Superior temporal gyrus (tissue), 1 donor: ENCODE data around the gene SNRPA.
"Not testable (repeated sequence)": the region's sequence is repeated elsewhere in the genome, so short reads cannot be mapped to it uniquely, and the experiment has no call there.

ENCODE experiments used
- DNase-seq: peaks from one replicate; pipeline ENCODE4 v3.0.0-alpha.2; 2016; ENCODE audit errors: extremely low spot score

The SNRPA gene

DNA sequence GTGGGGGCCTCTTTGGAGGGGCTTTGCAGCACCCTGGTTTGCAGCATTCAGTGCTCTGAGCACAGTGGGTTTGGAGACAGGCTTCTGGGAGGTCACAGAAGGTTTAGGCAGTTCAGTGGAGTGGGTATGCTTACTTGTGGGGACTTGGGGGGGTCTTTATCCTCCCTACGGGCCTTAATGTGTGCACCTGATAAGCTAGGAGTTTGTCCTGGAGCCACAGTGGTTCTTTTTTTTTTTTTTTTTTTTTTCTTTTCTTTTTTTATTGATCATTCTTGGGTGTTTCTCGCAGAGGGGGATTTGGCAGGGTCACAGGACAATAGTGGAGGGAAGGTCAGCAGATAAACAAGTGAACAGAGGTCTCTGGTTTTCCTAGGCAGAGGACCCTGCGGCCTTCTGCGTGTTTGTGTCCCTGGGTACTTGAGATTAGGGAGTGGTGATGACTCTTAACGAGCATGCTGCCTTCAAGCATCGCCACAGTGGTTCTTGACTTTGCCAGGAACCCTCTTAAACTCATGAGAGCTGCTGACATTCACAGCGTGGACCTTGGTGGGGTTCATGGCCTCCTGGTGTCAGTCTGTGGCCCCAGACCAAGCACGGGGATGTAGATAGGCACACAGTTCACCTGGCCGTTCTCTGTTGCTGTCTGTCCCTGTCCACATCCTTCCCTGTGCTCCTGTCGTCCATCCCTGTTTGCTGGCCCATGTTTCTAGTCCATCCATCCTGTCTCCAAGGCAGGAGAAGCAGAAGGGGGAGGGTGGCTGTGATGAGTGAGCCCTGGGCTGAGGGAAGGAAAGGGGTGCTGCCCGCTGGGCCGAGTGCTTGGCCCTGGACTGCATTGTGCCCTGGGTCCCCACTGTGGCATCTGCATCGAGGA is 50.7 kb downstream of the SNRPA start:
- DNase-seq = no peak

DNA sequence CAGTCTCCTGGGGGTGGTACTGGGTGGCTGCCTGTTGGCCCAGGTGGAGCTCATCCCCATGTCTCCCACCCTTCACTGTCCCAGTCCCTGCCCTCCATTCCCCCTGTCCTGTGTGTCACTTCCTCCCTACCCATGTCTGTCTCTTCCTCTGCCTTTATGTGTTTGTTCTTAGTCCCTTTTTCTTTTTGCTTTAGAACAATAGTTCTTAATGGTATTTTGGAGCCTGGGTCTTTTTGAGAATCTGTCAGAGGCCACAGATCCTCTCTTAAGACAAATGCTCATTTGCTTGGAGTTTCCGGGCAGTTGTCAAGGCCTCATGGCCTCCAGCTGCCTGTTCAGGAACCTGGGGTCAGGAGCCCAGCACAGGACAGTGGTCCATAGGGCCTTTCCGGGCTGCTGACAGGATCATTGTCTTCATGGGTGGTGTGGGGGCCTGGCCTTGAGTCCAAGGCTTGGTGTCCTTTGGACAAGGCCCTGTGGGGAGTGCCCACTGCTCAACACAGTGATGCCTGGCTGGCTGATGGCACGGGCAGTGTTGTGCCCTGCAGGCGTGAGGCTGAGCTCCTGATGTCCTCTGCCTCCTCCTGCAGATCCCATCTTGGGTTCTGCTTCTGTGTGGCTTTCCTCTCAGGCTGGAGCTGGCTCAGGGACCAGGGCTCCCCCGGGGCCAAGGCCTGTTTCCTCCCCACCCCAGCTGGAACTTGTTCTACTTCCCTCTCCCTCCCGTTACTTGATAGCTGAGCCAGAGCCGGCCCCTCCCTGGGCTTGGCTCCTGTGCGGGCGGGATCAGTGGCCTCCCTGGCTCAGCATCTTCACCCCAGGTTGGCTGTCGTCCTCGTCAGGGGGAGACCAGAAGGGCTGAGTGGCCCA is 51.5 kb downstream of the SNRPA start:
- no peak for DNase-seq

DNA sequence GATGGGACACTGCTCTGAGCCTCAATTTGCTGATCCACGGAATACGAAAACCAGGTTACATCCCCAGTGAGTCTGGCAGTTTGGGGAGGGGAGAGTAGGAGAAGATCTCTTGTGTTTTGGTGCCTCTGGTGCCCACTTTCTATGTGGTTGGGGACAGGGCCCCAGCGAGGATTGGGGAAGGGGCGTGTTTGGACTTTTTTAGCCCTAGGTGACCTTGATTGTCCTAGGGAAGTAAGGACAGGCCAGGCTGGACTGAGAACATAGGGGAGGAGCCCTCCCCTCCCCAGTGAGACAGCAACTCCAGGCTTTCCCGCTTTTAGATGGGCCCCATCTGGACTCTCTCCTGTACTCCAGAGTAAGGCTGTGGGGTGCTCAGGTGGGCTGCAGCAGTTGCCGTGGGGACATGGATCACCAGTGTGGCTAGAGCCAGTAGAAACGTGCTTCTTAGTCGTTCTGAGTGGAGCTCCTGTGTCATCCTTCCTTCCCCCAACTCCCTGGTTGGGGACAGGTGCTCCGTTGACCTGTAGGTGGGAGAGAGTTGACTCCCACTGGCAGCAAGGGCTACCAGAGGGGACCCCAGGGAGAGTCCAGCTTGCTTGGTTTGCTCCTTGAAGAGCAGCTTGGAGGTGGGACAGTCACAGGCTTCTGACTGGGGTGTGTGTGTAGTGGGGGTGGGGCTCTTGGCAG is 52.3 kb downstream of the SNRPA start:
- DNase-seq = no peak

DNA sequence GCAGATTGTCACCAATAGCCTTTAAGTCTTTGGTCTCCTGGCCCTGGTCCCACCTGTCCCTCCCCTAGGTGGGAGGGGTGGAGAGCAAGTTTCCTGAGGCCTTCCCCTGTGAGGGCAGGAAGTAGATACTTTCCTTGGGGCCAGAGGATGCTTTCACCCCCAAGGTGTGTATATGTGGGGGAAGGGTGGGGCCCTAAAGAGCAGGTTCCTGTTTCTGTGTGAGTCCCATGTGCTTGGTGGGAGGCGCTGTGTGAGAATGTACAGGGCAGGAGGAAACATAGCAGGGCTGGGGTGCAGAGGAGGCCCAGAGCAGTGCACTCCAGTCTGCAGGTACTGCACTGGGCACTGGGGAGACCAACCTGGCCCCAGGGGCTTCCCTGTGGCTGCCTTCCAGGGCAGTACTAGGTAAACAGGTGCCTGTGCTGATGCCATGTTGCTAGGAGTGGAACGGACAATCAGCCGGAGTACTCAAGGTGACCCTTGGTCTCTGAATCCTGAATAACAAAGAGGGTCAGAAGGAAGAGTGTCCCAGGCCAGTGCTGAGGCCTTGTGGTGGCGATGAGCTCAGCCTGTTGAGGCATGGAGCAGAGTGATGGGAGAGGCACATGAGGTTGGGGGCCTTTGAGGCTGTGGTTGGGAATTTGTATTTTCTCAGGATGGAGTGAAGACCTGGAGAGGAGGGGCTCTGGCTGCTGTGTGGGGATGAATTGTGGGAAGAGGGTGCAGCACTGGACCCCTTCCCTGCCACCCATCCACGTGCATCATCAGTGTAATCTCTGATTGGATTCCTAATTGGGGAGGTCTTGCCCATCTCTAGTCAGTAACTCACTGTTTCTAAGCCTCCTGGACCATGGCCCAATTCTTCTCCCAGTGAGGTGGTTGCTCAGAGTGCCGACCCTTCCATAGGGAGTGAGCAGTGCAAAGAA is 53.1 kb downstream of the SNRPA start:
- DNase-seq = no peak

DNA sequence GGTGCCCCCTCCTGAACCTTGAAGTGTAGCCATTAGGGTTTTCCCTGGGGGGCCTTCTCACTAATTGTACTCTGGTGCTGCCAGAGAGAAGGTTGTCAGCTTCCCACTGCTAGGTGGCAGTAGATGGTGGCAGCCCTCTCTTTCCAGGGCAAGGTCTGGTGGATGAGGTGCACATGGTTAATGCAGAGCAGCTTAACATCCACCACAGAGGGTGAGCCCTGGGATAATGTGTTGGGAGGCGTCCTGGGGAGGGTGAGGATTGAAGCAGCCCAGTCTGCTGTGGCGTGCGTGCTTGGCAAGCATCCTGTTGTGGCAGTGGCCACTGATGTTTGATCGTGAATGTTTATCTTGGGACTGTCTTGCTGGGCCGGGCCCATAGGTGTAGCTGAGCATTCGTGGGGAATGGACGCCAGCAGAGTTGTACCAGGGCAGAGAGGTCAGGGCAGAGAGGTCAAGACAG is 53.8 kb downstream of the SNRPA start:
- DNase-seq = no peak

DNA sequence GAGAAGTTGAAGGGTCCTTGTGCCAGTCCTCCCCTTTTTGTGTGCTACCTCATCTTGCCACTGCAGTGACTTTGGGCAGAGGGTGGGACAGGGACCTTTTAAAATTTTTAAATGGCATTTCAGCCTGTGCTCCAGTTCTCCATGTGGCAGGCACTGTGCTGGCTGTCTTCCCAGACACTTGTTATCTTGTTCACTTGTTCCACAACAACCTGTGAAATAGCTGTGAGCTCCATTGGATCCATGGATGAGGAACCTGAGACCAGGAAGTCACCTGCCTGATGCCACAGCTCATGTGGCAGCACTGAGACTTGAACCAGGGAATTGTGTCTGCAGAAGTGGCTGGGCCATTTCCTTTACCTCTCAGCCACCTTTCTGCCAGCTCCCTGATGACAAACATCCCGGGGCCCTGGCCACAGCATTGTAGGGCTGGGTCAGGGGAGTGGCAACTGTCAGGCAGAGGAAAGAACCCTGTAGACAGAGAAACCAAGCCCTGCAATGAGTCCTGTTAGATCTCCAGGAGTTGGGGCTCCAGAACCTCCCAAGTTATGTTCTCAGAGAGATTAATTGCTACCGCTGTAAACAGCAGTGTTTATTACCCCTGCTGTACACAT is 54.4 kb downstream of the SNRPA start:
- no peak for DNase-seq

DNA sequence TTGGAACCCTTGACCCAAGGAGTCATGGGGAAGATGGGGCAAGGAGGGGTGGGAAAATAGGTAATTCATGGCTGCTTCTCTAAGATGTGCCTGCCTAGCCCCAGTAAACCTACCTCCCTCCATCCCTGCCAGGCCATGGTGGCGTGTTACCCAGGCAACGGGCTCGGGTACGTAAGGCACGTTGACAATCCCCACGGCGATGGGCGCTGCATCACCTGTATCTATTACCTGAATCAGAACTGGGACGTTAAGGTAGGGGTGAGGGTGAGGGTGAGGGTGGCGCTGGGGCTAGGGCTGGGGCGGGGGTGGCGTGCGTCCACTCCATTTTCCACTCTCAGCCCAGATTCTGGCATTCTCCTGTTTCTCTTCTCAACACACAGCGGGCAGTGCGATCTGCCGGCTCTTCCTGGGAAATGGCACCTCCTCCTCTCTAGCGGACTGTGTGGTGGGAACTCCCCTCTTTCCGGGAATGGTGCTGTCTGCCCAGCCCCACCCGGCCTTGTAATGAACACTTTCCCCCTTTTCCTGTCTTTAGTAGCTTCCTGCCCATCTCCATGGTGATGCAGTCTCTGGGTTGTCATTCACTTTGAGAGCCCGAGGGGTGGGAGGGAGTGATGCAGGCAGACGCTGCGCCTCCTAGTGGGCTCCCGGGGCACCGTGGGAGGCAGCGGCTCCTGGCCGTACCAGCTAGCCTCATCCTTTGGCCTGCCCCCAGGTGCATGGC is 55.6 kb downstream of the SNRPA start:
- DNase-seq = peak; percentile 94

DNA sequence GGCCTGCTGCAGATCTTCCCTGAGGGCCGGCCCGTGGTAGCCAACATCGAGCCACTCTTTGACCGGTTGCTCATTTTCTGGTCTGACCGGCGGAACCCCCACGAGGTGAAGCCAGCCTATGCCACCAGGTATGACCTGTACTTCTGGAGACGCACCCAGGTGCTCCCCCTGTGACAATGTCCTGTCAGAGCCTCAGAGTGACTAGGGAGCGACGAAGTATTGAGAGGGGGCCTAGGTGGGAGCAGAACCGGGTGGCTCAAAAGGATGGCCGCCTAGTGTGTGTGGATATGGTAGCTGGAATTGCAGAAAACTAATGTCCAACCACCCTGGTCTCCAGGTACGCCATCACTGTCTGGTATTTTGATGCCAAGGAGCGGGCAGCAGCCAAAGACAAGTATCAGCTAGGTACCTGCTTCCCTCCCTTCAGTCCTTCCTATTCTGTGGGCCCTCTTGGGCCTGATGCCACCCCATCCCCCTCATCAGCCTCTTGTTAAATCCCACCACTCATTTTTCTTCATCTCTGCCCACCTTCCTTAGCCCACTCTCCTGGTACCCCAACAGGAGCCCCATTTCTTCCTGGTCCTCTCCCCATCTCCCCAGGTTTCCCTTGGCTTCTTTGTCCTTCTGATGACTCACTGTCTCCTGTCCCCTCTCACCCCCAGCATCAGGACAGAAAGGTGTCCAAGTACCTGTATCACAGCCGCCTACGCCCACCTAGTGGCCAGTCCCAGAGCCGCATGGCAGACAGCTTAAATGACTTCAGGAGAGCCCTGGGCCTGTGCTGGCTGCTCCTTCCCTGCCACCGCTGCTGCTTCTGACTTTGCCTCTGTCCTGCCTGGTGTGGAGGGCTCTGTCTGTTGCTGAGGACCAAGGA is 56.4 kb downstream of the SNRPA start:
- DNase-seq = no peak

DNA sequence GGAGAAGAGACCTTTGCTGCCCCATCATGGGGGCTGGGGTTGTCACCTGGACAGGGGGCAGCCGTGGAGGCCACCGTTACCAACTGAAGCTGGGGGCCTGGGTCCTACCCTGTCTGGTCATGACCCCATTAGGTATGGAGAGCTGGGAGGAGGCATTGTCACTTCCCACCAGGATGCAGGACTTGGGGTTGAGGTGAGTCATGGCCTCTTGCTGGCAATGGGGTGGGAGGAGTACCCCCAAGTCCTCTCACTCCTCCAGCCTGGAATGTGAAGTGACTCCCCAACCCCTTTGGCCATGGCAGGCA is 57.0 kb downstream of the SNRPA start:
- DNase-seq = no peak

DNA sequence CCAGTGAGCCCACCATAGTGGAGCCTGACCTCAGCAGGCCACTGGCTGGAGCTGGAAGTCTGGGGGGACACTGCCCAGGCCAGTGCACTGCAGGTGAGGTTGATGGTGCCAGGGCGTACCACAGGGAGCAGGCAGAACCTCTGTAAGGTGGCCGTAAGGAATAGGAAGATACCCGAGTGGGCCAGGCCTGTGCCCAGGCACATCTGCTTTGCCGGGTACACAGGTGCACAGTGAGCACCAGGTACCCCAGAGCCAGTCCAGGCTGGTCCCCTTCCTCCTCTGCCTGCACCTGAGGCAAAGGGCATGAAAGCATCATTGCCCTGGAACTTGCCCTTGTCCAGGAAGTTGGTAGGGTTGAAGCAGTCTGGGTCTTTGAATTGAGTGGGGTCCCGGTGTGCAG is 57.5 kb downstream of the SNRPA start:
- no peak for DNase-seq

DNA sequence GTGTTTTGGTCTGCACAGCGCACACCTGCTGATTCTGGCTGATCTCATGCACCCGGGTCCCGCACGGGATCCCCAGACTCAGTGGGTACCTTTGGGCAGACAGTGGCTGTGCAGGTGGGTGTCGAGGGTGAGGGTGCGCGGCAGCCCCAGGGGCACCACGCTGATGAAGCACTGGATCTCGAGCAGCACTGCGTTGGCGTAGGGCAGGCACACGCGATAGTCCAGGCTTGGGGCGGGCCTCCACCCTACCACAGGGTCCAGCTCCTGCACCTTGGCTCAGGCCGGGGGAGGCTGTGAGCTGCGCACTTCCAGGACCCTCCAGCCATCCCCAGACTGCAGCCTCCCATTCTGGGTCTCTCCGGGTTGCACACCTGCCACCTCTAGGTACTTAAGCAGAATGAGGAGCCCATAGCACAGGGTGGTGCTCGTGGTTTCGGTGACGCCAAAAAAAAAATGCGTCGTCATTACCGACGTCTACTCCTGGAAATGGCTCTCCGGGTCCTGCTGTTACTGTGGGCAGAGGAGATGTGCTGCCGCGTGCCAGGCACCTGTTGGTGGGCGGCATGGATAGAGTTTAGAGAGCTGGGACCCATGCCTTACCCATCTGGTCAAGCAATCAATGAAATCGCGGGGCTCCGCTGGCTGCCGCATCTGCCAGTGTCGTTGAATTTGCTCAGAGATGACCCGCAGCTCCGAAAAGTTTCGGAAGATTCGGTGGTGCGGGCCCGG is 58.5 kb downstream of the SNRPA start:
- no peak for DNase-seq

DNA sequence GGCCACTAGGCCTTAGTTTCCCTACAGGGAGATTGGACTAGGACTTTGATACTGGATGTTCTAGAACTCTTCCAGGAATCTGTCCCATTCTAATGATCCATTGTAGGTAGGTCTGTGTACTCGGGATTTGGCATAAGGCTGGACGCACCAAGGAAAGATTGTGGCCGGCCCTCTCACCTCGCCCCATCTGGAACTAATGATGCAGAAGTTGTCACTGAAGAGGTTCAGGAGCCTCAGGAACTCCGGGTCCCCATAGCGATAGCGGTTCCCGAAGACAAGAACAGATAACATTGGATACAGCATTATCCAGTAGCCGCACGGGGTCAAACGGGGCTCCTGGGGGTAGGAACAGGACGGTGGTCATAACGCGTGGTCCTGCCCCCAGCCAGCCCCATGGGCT is 59.2 kb downstream of the SNRPA start:
- no peak for DNase-seq

DNA sequence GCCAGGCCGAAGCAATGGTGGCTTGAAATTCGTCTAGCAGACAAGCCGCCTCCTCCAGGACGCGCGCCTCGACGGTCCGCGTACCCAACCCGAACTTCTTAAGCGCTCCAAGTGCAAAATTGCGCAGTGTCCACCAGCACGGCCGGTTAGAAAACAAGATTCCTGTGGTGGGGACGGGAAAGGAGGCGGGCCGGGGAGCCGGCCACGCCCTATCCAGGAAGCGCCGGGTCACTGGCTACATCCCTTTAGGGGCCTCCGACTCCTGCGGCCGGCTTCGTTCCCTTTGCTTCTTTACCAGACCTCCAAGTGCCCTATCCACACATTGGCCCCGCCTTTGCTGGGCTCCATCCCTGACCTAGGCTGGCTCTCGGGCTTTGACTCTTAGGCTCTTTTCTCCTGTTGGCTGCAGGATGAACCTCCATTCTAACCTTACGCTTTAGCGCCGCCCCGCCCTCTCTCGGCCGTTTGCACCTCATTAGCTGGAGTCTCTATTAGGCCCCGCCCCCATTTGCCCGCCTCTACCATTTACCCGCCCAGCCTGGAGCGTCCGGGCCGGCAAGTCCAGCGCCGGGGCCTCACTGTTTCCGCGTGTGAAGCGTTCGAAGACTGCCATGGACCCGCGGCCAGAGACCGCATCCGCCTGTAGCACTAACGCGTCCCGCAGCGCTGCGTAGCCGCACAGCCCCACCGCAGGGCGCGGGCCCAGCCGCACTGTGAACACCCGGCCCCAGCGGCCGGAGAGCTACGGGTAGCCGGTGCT is 59.8 kb downstream of the SNRPA start:
- DNase-seq = peak; percentile 80

DNA sequence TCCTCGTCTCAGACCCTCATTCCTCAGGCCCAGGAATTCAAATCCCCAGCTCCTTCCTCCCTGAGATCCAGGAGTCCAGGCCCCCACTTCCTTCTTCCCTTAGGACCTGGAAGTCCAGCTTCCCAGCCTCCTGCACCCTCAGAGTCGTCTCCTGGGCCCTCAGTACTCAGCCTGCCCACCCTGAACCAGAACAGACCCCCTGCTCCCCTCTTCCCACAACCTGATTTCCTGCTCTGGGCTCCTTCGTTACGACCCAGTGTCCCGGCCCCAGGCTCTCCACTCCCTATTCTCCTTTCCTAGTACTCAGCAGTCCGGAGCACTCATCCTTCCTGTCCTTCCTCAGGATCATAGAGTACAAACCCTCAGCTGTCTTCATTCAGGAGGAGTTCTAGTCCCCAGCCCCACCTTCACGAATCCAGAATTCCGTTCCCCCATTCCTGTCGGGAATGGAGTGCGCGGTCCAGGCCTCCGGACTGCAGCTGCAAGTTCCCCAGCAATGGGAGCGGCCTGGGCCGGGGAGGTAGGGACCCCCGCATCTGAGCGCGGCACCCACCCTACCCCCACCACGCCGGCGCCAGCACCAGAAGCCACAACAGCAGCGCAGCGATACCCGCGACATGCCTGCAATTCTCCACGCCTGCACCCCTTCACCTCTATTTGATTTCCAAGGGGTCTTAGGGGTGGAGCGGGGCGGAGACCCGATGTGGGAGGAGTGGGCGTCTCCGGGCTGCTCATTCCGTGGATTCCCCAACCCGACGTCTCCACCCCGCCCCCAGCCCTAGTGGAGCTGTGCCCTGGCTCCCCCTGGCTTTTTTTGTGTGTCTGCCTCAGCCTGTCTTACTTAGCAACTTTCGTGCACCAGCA is 60.7 kb downstream of the SNRPA start:
- DNase-seq = no peak

DNA sequence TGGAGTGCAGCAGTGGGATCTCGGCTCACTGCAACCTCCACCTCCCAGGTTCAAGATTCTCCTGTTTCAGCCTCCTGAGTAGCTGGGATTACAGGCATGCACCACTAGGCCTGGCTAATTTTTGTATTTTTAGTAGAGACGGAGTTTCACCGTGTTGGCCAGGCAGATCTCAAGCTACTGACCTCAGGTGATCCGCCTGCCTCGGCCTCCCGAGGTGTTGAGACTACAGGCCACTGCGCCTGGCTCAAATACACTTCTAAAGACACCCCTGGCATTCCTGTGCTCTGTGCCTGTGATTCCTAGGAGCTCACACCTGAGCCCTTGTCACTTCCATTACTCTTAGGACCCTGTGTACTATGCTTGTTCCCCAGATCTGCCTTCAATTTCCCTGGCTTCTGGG is 61.6 kb downstream of the SNRPA start:
- DNase-seq = not testable (repeated sequence)

DNA sequence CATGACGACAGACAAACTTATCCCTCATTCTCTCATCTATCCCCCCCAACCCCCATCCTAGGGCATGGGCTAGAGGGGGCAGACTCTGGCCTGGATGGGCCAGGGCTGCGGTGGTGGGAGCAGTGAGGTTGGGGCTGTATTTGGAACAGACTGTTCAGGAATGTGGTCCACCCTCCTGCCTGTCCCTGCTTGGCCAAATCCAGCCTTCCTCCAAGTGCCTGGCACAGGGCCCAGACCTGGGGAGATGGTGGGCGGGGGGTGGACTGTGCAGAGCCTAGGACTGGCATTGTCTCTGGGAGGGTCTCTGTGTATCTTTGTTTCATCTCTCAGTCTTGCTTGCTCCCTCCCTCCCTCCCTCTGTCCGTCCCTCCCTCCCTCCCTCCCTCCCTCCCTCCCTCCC is 62.2 kb downstream of the SNRPA start:
- DNase-seq = no peak
